MM.1S (cell line): ENCODE results near the gene SOD3.

Experiments
- DNase-seq: peaks from one replicate; pipeline ENCODE4 v3.0.0-alpha.2; 2015
- H2AFZ ChIP-seq: fragments of 300-600 bp; sonication (generic); 2 replicates; pipeline ENCODE4 v1.6.0; 2016; ENCODE audit warnings: antibody characterized with exemption, low read length
- H3F3A ChIP-seq: fragments of 300-600 bp; sonication (generic); 2 replicates; pipeline ENCODE4 v1.6.1; 2016; ENCODE audit warnings: mild to moderate bottlenecking, antibody characterized with exemption, low read length, moderate library complexity, mixed read lengths; ENCODE audit not compliant: insufficient read depth
- H3K27ac ChIP-seq: fragments of 300-600 bp; sonication (generic); 2 replicates; pipeline ENCODE4 v1.5.1; 2016; ENCODE audit warnings: mild to moderate bottlenecking, low read length
- H3K27me3 ChIP-seq: fragments of 300-600 bp; sonication (generic); replicated peaks from 2 replicates; pipeline ENCODE4 v1.6.0; 2016; ENCODE audit warnings: low read length; ENCODE audit not compliant: insufficient read depth
- H3K36me3 ChIP-seq: fragments of 300-600 bp; sonication (generic); replicated peaks from 2 replicates; pipeline ENCODE4 v1.6.1; 2016; ENCODE audit warnings: mild to moderate bottlenecking, low read length, mixed read lengths; ENCODE audit not compliant: insufficient read depth
- H3K4me1 ChIP-seq: fragments of 300-600 bp; sonication (generic); 2 replicates; pipeline ENCODE4 v1.6.1; 2016; ENCODE audit warnings: low read length, mixed read lengths
- H3K4me2 ChIP-seq: fragments of 300-600 bp; sonication (generic); 2 replicates; pipeline ENCODE4 v1.6.0; 2016; ENCODE audit warnings: low read depth, low read length
- H3K4me3 ChIP-seq: fragments of 300-600 bp; sonication (generic); 2 replicates; pipeline ENCODE4 v1.5.1; 2016; ENCODE audit warnings: low read length, mixed read lengths
- H3K79me2 ChIP-seq: fragments of 300-600 bp; sonication (generic); 2 replicates; pipeline ENCODE4 v1.6.1; 2016; ENCODE audit warnings: mixed run types, low read length, mixed read lengths
- H3K9ac ChIP-seq: fragments of 300-600 bp; sonication (generic); 2 replicates; pipeline ENCODE4 v1.6.1; 2016; ENCODE audit warnings: low read length, mixed read lengths
- H3K9me2 ChIP-seq: fragments of 300-600 bp; sonication (generic); replicated peaks from 2 replicates; pipeline ENCODE4 v1.6.1; 2016; ENCODE audit warnings: mild to moderate bottlenecking, low read length, mixed read lengths; ENCODE audit not compliant: insufficient read depth
- H3K9me3 ChIP-seq: fragments of 300-600 bp; sonication (generic); replicated peaks from 2 replicates; pipeline ENCODE4 v1.6.1; 2016; ENCODE audit warnings: mild to moderate bottlenecking, low read length, mixed read lengths; ENCODE audit not compliant: insufficient read depth
- H4K20me1 ChIP-seq: fragments of 300-600 bp; sonication (generic); 2 replicates; pipeline ENCODE4 v1.6.1; 2016; ENCODE audit warnings: mild to moderate bottlenecking, low read length, moderate library complexity, mixed read lengths; ENCODE audit not compliant: insufficient read depth
- EZH2 ChIP-seq: fragments of 300-600 bp; sonication (generic); optimal IDR thresholded peaks from 2 replicates; pipeline ENCODE3; 2017; ENCODE audit warnings: low read depth, mild to moderate bottlenecking, antibody characterized with exemption, low read length, mixed read lengths
- EZH2phosphoT487 ChIP-seq: fragments of 300-600 bp; sonication (generic); IDR thresholded peaks from 2 replicates; pipeline ENCODE4 v1.6.1; 2018; ENCODE audit warnings: antibody characterized with exemption, low read length
- TF ChIP-seq, protein P1 (sequence below): fragments of 300-600 bp; sonication (generic); IDR thresholded peaks from 2 replicates; pipeline ENCODE4 v1.5.1; 2016; ENCODE audit warnings: antibody characterized with exemption, low read length, mixed read lengths

Gene SOD3

DNA sequence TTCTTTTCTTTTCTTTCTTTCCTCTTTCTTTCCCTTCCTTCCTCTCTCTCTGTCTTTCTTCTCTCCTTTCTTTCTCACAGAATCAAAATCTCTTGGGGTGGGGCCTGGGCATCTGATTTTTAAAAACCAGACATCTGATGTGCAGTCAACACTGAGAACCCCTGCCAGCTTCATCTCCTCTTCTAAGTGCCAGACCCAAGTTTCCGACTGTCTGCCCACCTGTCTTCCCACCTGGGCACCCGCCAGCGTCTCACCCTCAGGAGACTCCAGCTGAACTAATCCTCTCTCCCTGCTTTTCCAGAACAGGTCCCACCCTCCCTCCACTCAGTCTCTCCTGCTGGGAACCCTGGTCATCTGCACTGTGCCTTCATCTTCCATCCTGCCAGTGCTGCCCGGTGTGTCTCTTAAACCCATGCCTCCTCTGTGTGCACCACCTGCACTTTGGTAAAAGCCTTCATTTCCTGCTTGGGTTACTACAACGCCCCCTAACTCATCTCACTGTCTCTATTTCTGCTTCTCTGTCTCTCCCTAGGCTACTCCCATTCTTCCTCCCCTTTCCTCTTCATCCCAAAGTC is 2.8 kb downstream of the SOD3 start:
- H3F3A ChIP-seq = 0 out of 2 replicates have a peak, but pooled peaks cover 2% of the 10 kb centered on the region
- no peaks in the 10 kb centered on the region for H3K9me3 ChIP-seq
- H3K9me2 ChIP-seq = no peaks in the 10 kb centered on the region
- no peaks in the 10 kb centered on the region for H4K20me1 ChIP-seq
- H3K27ac ChIP-seq = no peak overlapping the region
- no peaks in the 10 kb centered on the region for H3K79me2 ChIP-seq
- H3K9ac ChIP-seq = no peak overlapping the region
- no peaks in the 10 kb centered on the region for H3K27me3 ChIP-seq
- no peak overlapping the region for H3K4me3 ChIP-seq
- H2AFZ ChIP-seq = no peak overlapping the region
- no peaks in the 10 kb centered on the region for H3K36me3 ChIP-seq
- peaks cover 5% of the 10 kb centered on the region; the same call in 1 of the 2 replicates for H3K4me1 ChIP-seq
- DNase-seq = no peak
- no peak overlapping the region for H3K4me2 ChIP-seq
- TF ChIP-seq, protein P1, sequence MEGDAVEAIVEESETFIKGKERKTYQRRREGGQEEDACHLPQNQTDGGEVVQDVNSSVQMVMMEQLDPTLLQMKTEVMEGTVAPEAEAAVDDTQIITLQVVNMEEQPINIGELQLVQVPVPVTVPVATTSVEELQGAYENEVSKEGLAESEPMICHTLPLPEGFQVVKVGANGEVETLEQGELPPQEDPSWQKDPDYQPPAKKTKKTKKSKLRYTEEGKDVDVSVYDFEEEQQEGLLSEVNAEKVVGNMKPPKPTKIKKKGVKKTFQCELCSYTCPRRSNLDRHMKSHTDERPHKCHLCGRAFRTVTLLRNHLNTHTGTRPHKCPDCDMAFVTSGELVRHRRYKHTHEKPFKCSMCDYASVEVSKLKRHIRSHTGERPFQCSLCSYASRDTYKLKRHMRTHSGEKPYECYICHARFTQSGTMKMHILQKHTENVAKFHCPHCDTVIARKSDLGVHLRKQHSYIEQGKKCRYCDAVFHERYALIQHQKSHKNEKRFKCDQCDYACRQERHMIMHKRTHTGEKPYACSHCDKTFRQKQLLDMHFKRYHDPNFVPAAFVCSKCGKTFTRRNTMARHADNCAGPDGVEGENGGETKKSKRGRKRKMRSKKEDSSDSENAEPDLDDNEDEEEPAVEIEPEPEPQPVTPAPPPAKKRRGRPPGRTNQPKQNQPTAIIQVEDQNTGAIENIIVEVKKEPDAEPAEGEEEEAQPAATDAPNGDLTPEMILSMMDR = no peak
- no peak for TF ChIP-seq EZH2
- no peak for TF ChIP-seq EZH2phosphoT487

DNA sequence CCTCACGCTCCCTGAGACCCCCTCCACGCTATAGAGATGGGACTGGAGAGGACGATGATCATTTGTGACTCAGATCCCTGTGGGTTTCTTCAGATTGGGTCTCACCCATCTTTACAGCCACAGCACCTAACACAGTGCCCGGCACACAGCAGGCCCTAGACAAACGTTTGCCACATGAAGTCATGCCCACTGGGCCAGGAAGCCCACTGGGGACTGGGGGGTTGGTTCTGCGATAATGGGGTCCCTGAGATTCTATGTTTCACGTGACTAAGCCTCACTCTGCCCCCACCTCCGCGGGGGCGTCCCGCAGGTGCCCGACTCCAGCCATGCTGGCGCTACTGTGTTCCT is 3.8 kb downstream of the SOD3 start:
- no peaks in the 10 kb centered on the region for H3K4me1 ChIP-seq
- TF ChIP-seq, protein P1 = no peak
- no peak for TF ChIP-seq EZH2phosphoT487
- H3K9me2 ChIP-seq = no peaks in the 10 kb centered on the region
- no peak overlapping the region for H3K4me3 ChIP-seq
- H4K20me1 ChIP-seq = no peaks in the 10 kb centered on the region
- no peaks in the 10 kb centered on the region for H3K9me3 ChIP-seq
- no peaks in the 10 kb centered on the region for H3K27me3 ChIP-seq
- no peak overlapping the region for H3K27ac ChIP-seq
- no peak overlapping the region for H3K4me2 ChIP-seq
- no peak overlapping the region for H3K9ac ChIP-seq
- H3K79me2 ChIP-seq = no peaks in the 10 kb centered on the region
- H3F3A ChIP-seq = no peaks in the 10 kb centered on the region
- no peaks in the 10 kb centered on the region for H3K36me3 ChIP-seq
- no peak overlapping the region for H2AFZ ChIP-seq
- DNase-seq = no peak

DNA sequence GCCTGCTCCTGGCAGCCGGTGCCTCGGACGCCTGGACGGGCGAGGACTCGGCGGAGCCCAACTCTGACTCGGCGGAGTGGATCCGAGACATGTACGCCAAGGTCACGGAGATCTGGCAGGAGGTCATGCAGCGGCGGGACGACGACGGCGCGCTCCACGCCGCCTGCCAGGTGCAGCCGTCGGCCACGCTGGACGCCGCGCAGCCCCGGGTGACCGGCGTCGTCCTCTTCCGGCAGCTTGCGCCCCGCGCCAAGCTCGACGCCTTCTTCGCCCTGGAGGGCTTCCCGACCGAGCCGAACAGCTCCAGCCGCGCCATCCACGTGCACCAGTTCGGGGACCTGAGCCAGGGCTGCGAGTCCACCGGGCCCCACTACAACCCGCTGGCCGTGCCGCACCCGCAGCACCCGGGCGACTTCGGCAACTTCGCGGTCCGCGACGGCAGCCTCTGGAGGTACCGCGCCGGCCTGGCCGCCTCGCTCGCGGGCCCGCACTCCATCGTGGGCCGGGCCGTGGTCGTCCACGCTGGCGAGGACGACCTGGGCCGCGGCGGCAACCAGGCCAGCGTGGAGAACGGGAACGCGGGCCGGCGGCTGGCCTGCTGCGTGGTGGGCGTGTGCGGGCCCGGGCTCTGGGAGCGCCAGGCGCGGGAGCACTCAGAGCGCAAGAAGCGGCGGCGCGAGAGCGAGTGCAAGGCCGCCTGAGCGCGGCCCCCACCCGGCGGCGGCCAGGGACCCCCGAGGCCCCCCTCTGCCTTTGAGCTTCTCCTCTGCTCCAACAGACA is 4.4 kb downstream of the SOD3 start:
- no peak for TF ChIP-seq EZH2
- TF ChIP-seq, protein P1 = no peak
- no peak for TF ChIP-seq EZH2phosphoT487
- Histone ChIP-seq H3K4me3 (no peak overlapping the region), H3K9me3 (no peaks in the 10 kb centered on the region)

More for the DNA sequence above, 4.4 kb downstream of the SOD3 start:
- no peaks in the 10 kb centered on the region for H3K36me3 ChIP-seq
- H2AFZ ChIP-seq = no peak overlapping the region
- H3K4me1 ChIP-seq = no peaks in the 10 kb centered on the region
- no peak for DNase-seq
- no peaks in the 10 kb centered on the region for H3K27me3 ChIP-seq
- H3K4me2 ChIP-seq = no peak overlapping the region
- no peaks in the 10 kb centered on the region for H4K20me1 ChIP-seq
- no peak overlapping the region for H3K27ac ChIP-seq
- H3K79me2 ChIP-seq = no peaks in the 10 kb centered on the region
- no peaks in the 10 kb centered on the region for H3F3A ChIP-seq
- no peaks in the 10 kb centered on the region for H3K9me2 ChIP-seq
- H3K9ac ChIP-seq = no peak overlapping the region
